Measurements from ENCODE around the gene SCYL3.
"Not testable (repeated sequence)": the region's sequence is repeated elsewhere in the genome, so short reads cannot be mapped to it uniquely, and the experiment has no call there.

Gene SCYL3

GRCh38 chr1:169893645-169894423, at the start of gene SCYL3:
Gene SCYL3, minus strand, starts transcription at chr1:169893896. Its CDS starts 5,056 bp downstream, at chr1:169888840.
- peak; percentile 96 for DNase-seq (ENCODE audit: low read depth)

- DNase-seq (ENCODE audit: low read depth): peak; percentile 47
These were observed 48.5 kb upstream of the SCYL3 start for GRCh38 chr1:169941982-169942830.

- DNase-seq (ENCODE audit: low read depth): no peak
These were observed 40.5 kb upstream of the SCYL3 start for GRCh38 chr1:169933984-169934725.

- peak; percentile 62 for DNase-seq (ENCODE audit: low read depth)
These were observed 38.1 kb upstream of the SCYL3 start for GRCh38 chr1:169931795-169932231.

- no peak for DNase-seq (ENCODE audit: low read depth)
These were observed 35.5 kb upstream of the SCYL3 start for GRCh38 chr1:169929210-169929526.

GRCh38 chr1:169928438-169929209, 34.9 kb upstream of the SCYL3 start:
- peak; percentile 38 for DNase-seq (ENCODE audit: low read depth)

GRCh38 chr1:169925505-169926482, 32.1 kb upstream of the SCYL3 start:
- no peak for DNase-seq (ENCODE audit: low read depth)

- no peak for DNase-seq (ENCODE audit: low read depth)
These were observed 31.1 kb upstream of the SCYL3 start for GRCh38 chr1:169924829-169925228.

- DNase-seq (ENCODE audit: low read depth): no peak
These were observed 30.4 kb upstream of the SCYL3 start for GRCh38 chr1:169924063-169924462.

- no peak for DNase-seq (ENCODE audit: low read depth)
These were observed 27.4 kb upstream of the SCYL3 start for GRCh38 chr1:169921080-169921479.

- DNase-seq (ENCODE audit: low read depth): no peak
These were observed 25.2 kb upstream of the SCYL3 start for GRCh38 chr1:169918927-169919326.

GRCh38 chr1:169918220-169918619, 24.5 kb upstream of the SCYL3 start:
- DNase-seq (ENCODE audit: low read depth): not testable (repeated sequence)

GRCh38 chr1:169915150-169915549, 21.5 kb upstream of the SCYL3 start:
- DNase-seq (ENCODE audit: low read depth): no peak

GRCh38 chr1:169914531-169914930, 20.8 kb upstream of the SCYL3 start:
- DNase-seq (ENCODE audit: low read depth): peak; percentile 58

- DNase-seq (ENCODE audit: low read depth): no peak
These were observed 15.8 kb upstream of the SCYL3 start for GRCh38 chr1:169909499-169909898.

GRCh38 chr1:169906938-169907337, 13.2 kb upstream of the SCYL3 start:
- peak; percentile 65 for DNase-seq (ENCODE audit: low read depth)

GRCh38 chr1:169904834-169905233, 11.1 kb upstream of the SCYL3 start:
- DNase-seq (ENCODE audit: low read depth): no peak

GRCh38 chr1:169902751-169903150, 9.1 kb upstream of the SCYL3 start:
- DNase-seq (ENCODE audit: low read depth): no peak

GRCh38 chr1:169901115-169901514, 7.4 kb upstream of the SCYL3 start:
- no peak for DNase-seq (ENCODE audit: low read depth)

GRCh38 chr1:169900571-169900970, 6.9 kb upstream of the SCYL3 start:
- no peak for DNase-seq (ENCODE audit: low read depth)

Data from stromal cell of bone marrow (primary cell).